ENCODE results near the gene TUBB.

- TF ChIP-seq CTCF (IDR thresholded peaks at IDR 0.05) (no peak), POLR2A (IDR thresholded peaks at IDR 0.05) (no peak)
Measured at GRCh38 chr6:30747300-30747687, 27.1 kb downstream of the TUBB start.
